ENCODE measurements around the gene ATP6V1F. TPM values are rescaled to one million over a fixed set of nuclear protein-coding genes. Genes with fewer than 3 reads are reported as not detected.

The ATP6V1F gene
- total RNA-seq, 1 experiment from 2014 or later: 149 TPM

DNA sequence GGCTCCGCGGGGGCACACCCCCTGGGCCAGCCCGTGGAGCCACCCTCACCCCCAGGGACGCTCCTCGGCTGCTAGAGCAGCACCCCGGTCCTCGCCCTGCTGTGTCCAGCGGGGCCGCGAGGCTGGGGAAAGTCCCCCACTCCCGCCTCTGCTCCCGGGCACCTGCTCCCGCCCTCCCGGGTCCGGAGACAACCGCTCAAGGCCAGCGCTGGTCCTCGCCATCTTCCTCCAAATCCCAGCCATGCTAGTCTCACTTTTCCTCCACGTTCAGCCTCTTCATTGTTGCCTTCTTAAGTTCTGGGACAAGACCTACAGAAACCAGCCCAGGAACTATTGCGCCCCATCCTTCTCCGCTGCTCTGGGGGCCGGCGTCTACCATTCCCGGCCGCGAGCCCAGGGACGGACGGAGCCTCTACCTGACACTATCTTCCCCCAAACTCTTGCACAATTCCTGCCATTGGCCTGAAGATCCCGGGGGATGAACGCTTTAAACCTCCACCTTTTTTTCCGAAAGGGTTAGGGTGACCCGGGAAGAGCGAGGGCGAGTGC is 52.7 kb downstream of the ATP6V1F start:
- Histone ChIP-seq H3K79me2 (ENCODE audit: insufficient read depth, low read length) (no peaks in the 10 kb centered on the region), H3K4me2 (ENCODE audit: low read length) (no peak overlapping the region), H3K4me1 (ENCODE audit: control insufficient read depth in 1 of 2, insufficient read depth in 2 of 2, low read length in 2 of 2) (peaks cover 0 to 5% of the 10 kb centered on the region in 2 experiments; a peak in 1 of 4 replicates), H2AFZ (ENCODE audit: low read depth, low read length, poor library complexity, severe bottlenecking) (no peak overlapping the region), H3K9me2 (ENCODE audit: insufficient read depth) (no peaks in the 10 kb centered on the region), H3K9me3 (ENCODE audit: control insufficient read depth in 1 of 2, insufficient read depth in 1 of 2, low read depth in 1 of 2, low read length in 2 of 2) (no peaks in the 10 kb centered on the region), H4K20me1 (ENCODE audit: insufficient read depth) (no peaks in the 10 kb centered on the region), H3K9ac (ENCODE audit: low read length) (no peak overlapping the region), H3K4me3 (replicated peaks in 1 of 2; ENCODE audit: low read depth in 1 of 2, low read length in 2 of 2) (no peak overlapping the region), H3K36me3 (ENCODE audit: control insufficient read depth in 1 of 2, insufficient read depth in 2 of 2, low read length in 2 of 2) (no peaks in the 10 kb centered on the region), H3K27me3 (ENCODE audit: insufficient read depth, low read length) (peaks cover 6% of the 10 kb centered on the region; the same call in 1 of the 2 replicates), H3K27ac (ENCODE audit: low read depth, low read length) (no peak overlapping the region)
- ChIA-PET CTCF (no interaction called here), RAD21 (ENCODE audit: low non-redundant PET in 1 of 2, low total read pairs in 2 of 2, uncharacterized antibody in 2 of 2, unreplicated experiment in 2 of 2) (no interaction called here), POLR2A (no interaction called here)
- ATAC-seq: no peak
- BruUV-seq (replicated peaks): no TSS peak
- no peak for TF ChIP-seq MAX (IDR thresholded peaks at IDR 0.05)
- no peak for TF ChIP-seq POLR2AphosphoS5 (IDR thresholded peaks at IDR 0.05; ENCODE audit: low read depth, low read length)
- TF ChIP-seq FOSL1 (IDR thresholded peaks at IDR 0.05; ENCODE audit: low read depth): no peak
- intact Hi-C loops (cut with micrococcal nuclease): no loop called here
- DNase-seq (ENCODE audit: low read depth, low spot score): no peak

Other genes with a start within 250 kb of the ATP6V1F start
- 0.49 TPM for gene GARIN1A, start 190.6 kb upstream of the ATP6V1F start, total RNA-seq (2021; ENCODE audit: unreplicated experiment)
- gene CALU, start 123.5 kb upstream of the ATP6V1F start, total RNA-seq (2021; ENCODE audit: unreplicated experiment): 106 TPM
- gene OPN1SW, start 87.1 kb upstream of the ATP6V1F start, total RNA-seq (2021; ENCODE audit: unreplicated experiment): not detected
- gene CCDC136, start 70.9 kb upstream of the ATP6V1F start, total RNA-seq (2021; ENCODE audit: unreplicated experiment): 11.1 TPM
- gene FLNC, start 32.5 kb upstream of the ATP6V1F start, total RNA-seq (2021; ENCODE audit: unreplicated experiment): 42.8 TPM
- 1.6 TPM for gene KCP, start 47.9 kb downstream of the ATP6V1F start, total RNA-seq (2021; ENCODE audit: unreplicated experiment)
- 16.5 TPM for gene IRF5, start 75.1 kb downstream of the ATP6V1F start, total RNA-seq (2021; ENCODE audit: unreplicated experiment)
- 58.5 TPM for gene TNPO3, start 192.3 kb downstream of the ATP6V1F start, total RNA-seq (2021; ENCODE audit: unreplicated experiment)